ENCODE data around the gene SPI1. TPM values are rescaled to one million over a fixed set of nuclear protein-coding genes. Genes with fewer than 3 reads are reported as not detected.

The SPI1 gene
- total and polyA plus RNA-seq, 2 donors (not counting 3 experiments of a cell fraction or from before 2014, with no cell fraction given) = not detected

- ChIA-PET POLR2A (interaction anchor here (1.5 kb wide), 1 partner anchor 16 kb away, joined by 4 read pairs; the partner anchor contains the start of gene PSMC3), CTCF (interaction anchor here (0.9 to 7.4 kb wide), 4 partner anchors 11 to 206 kb away, joined by 3 to 148 read pairs (median 8); no protein-coding TSS in a partner anchor)
- H3K4me1 ChIP-seq (ENCODE audit: control insufficient read depth, extremely low read depth, insufficient read depth, low read length) = peaks cover 32% of the 10 kb centered on the region
- TF ChIP-seq MYC (IDR thresholded peaks at IDR 0.05; ENCODE audit: low read depth, low read length) (no peak), GATA2 (IDR thresholded peaks at IDR 0.05; ENCODE audit: insufficient read depth, insufficient read length, low read depth, low read length) (no peak), CTCF (IDR thresholded peaks at IDR 0.05; ENCODE audit: extremely low read depth in 1 of 2, insufficient read depth in 1 of 2, low read depth in 1 of 2, low read length in 2 of 2) (no peak), EZH2 (IDR thresholded peaks at IDR 0.05; ENCODE audit: borderline replicate concordance, low read depth, low read length, severe bottlenecking) (no peak), JUN (IDR thresholded peaks at IDR 0.05; ENCODE audit: borderline replicate concordance, insufficient read depth, insufficient read length, low read depth) (no peak), FOS (IDR thresholded peaks at IDR 0.05; ENCODE audit: borderline replicate concordance, insufficient read depth, low read length) (no peak)
- no peak for FAIRE-seq
- no peak overlapping the region for H3K4me3 ChIP-seq (replicated peaks in 1 of 3; ENCODE audit: insufficient read depth in 1 of 3, low read depth in 1 of 3, low read length in 3 of 3)
- BruUV-seq (replicated peaks) = no TSS peak
- H3K36me3 ChIP-seq (ENCODE audit: control insufficient read depth in 2 of 2, extremely low read depth in 1 of 2, insufficient read depth in 2 of 2, low read length in 2 of 2) = peaks cover 5 to 34% of the 10 kb centered on the region in 2 experiments
- dilution Hi-C loops (cut with MboI; ENCODE audit: extremely low pct_ligation_motif_present, low sequenced_read_pairs) = no loop called here
- H3K27ac ChIP-seq (ENCODE audit: insufficient read depth, low read depth, low read length) = peak overlapping the region; percentile 90
- H2AFZ ChIP-seq (ENCODE audit: low read depth, low read length) = no peak overlapping the region
- H3K9ac ChIP-seq (replicated peaks; ENCODE audit: extremely low read depth, insufficient read depth, low read length) = no peak overlapping the region
- H3K9me1 ChIP-seq (replicated peaks; ENCODE audit: control insufficient read depth, extremely low read depth, insufficient read depth, low read length) = no peaks in the 10 kb centered on the region
- no peaks in the 10 kb centered on the region for H4K20me1 ChIP-seq (replicated peaks; ENCODE audit: control insufficient read depth, extremely low read depth, insufficient read depth, low read length)
- no peaks in the 10 kb centered on the region for H3K27me3 ChIP-seq (ENCODE audit: control insufficient read depth in 2 of 2, insufficient read depth in 2 of 2, low read length in 2 of 2)
- DNase-seq (ENCODE audit: low read depth, low spot score) = no peak
- intact Hi-C loops (cut with micrococcal nuclease) = loop anchor here (10.0 kb wide), 1 partner anchor 444 kb away; no protein-coding TSS in a partner anchor
- no peaks in the 10 kb centered on the region for H3K9me3 ChIP-seq (replicated peaks; ENCODE audit: control insufficient read depth, insufficient read depth, low read length)
- peaks cover 25% of the 10 kb centered on the region for H3K79me2 ChIP-seq (ENCODE audit: control insufficient read depth, insufficient read depth, low read length)
- H3K4me2 ChIP-seq (ENCODE audit: insufficient read depth, low read length) = peak overlapping the region; percentile 68
Measured at GRCh38 chr11:47410370-47411264, 32.3 kb upstream of the SPI1 start.
